CD4-positive, alpha-beta T cell treated with Interferon gamma for 1 hour (primary cell): ENCODE results near the gene PRR20G.
A peak's percentile ranks its signal among the peaks of the same experiment; 100 is the strongest.
"Not testable (repeated sequence)": the region's sequence is repeated elsewhere in the genome, so short reads cannot be mapped to it uniquely, and the experiment has no call there.

ENCODE experiments used
- DNase-seq: peaks from one replicate; pipeline ENCODE4 v3.0.0-alpha.2; 2020

Gene PRR20G

DNA sequence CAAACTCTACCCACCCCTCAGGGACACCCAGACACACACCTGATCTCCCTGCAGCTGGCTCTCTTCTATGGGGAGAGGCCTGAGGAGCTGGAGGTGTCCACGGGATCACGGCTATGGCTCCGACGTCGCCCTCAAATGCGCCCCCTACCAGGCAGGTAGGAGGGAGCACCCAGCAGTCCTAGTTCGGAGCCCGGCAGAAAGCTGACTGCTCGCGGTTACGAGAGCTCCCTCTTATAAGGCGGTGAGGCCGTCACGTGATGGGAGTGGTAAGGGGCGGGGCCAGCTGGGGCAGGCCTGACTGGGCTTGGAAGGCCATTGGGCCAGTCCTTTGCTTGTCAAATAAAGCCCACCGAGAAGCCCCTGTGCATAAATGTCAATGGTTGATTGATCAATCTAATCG lies at the start of gene PRR20G:
TSS of gene PRR20G (minus strand) at position 207 of the 400 bp plus-strand sequence. CDS start 681 bp downstream, outside the sequence.
- no peak for DNase-seq

DNA sequence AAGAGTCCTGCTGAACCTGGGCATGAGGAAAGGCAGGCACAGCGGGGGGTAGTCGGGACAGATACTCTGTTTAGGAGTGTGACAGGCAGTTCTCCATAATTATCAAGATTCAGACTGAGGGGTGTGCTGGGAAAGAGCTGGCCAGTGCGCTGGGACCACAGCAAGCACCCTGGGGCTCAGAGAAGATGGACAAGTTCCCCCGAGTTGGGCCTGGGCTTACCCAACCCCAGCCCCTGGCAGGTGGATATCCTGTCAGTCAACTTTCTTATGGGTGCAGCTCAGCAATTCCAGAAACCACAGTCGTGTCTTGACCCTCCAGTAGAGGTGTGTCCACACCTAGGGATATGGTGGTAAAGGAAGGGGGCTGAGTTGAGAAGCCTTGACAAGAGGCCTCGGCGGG lies 49.2 kb upstream of the PRR20G start:
- DNase-seq, result no peak

DNA sequence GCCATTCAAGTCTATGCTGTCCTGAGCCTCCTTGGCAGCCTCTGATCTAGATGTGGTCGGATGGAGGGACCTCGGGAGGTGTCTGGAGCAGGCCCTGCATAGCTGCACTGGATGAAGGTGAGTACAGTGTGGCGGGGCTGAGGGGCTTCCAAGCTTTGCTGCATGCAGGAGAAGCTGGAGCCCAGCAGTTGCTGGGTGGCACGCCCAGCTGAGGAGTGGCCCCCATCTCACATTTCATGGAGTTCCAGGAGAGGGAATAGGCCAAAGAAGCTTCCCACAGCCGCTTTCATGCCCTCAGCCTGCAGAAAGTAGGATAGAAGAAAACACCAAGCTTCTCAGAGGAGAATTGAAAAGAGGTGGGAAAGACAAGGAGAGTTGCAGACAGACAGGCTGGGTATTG lies 48.3 kb upstream of the PRR20G start:
- DNase-seq, result no peak

DNA sequence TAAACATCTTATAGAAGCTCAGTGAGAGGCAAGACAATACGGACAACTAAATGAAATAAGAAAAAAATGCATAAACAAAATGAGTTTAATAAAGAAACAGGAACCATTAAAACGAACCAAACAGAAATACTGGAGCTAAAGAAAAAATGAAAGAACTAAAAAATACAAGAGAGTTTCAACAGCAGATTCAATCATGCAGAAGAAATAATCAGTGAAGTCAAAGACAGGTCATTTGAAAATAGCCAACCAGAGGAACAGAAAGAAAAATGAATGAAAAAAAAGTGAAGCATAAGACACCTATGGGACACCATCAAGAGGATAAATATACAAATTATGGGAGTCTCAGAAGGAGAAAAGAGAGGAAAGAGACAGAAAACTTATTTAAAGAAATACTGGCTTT lies 42.5 kb upstream of the PRR20G start:
- no peak for DNase-seq

DNA sequence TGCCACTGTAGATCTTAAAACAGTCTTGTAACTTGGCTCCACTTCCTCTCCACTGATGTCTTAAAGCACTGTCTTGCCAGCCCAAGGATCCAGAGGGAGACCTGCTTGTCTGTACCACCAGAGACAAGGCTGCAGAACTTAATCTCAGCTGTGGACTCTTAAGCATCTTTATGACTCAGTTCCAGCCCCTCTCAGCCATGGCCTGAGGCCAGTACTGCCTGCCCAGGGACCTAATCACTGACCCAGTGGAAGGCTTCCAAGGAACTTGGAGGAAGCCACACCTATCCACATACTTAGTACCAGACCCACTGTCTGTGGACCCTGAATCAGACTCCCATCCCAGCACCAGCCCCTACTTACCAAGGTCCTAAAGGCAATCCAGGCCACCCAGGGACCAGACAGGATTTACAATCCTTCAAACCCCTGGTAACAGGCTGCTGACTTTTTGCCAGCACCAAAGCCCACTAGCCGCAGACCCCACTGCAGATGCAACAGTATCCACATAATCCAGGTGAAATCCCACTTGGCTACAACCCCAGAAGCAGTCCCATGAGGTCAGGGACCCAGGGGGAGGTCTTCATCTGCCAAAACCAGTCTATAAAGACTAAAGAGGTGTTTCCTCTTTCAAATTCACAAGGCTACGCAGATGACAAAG lies 41.9 kb upstream of the PRR20G start:
- DNase-seq, result no peak

DNA sequence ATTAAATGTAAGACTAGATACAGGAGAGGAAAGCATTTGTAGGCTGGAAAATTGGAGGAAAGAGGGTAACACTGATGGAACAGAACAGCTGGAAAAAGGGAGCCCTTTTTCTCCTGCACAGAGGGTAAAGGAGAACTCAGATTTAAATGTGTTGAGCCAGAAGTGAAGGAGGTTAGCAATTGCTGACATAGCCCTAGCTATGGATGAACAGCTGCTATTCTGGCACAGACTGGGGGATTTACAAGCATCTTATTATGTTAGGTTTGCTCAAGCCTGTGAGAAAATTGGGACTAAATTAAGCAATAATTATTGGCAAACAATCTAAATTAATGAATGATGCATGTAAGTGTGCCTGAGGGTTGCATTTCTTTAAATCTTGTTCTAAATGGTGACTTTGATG lies 40.6 kb upstream of the PRR20G start:
- no peak for DNase-seq

DNA sequence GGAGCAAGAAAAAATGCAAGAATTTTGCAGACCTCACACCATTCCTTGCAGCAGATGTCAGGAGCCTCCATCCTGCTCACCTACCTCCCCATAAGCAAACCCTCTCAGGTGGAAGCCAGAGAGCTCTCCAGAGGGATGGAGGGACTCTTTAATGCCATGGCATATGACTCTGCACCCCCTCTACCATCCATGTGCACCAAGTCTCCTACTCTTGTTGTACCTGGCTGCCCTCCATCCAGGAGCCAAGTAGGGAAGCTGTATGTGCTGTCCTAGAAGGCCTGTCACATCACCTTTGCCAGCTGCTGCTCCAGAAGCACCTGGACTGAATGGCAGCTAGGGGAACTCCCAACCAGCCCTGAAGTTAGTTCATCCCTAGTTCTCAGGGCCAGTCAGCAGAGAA lies 38.5 kb upstream of the PRR20G start:
- no peak for DNase-seq

DNA sequence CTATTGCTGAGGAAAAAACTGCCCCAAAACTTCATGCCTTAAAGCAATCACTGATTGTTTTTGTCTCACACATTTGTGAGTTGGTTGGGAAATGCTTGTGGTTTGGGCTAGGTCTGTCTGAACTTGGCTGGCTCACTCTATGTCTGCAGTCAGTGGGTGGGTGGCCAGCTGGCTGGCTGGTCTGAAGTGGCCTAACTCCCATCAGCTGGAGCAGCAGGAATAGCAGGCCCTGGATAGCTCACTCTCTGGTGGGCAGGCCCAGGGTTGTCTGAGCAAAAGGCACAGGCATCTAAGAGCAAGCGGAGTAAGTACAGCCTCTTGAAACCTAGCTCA lies 37.7 kb upstream of the PRR20G start:
- DNase-seq, result no peak

DNA sequence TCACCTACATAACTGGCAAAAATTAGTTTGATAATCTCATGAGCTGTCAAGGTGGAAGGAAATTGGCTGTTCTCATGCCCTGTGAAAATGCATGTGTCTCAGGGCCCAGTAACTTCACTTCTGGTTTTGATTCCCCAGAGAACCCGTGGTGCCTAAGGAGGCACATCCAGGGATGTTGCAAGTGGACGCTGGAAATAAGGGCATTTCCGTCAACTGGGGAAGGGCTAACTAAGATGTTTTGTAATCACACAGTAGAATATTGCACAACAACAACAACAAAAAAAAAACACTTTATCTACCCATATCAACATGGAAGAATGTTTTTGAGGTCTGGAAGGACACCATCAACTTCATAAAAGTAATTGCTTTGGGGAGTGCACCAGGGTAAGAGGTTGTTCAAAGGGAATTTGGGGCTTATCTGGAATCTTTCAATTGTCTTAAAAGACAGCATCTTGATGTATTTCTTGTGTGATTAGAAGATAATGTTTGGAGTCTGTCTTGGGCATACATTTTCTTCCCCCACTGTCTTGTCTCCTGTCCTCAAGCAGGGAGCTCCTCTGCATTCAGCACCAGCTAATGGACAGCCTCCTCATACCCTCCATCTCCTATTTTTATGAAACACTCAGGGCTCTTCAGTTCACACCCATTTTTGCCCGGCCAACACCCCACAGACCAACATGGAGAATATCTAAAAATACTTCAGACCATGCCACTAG lies 37.2 kb upstream of the PRR20G start:
- DNase-seq, result no peak

DNA sequence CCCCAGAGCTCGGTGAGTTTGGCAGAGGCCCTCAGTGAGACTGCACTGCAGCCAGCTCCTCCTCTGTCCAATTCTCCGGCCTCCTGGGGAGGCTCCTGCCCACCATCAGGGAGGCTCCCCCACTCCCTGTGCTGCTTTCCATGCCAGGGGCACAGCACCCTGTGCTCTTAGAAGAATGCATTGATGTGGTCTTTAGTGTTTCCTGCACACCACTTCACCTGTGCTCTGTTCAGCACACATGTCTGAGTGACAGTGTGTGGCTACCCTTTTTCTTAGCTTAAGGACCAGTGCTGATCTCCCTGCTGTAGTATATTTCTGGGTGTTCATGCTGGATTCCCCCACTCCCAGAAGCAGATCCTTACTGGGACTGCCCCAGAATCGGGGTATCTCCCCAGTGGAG lies 36.2 kb upstream of the PRR20G start:
- DNase-seq, result no peak

DNA sequence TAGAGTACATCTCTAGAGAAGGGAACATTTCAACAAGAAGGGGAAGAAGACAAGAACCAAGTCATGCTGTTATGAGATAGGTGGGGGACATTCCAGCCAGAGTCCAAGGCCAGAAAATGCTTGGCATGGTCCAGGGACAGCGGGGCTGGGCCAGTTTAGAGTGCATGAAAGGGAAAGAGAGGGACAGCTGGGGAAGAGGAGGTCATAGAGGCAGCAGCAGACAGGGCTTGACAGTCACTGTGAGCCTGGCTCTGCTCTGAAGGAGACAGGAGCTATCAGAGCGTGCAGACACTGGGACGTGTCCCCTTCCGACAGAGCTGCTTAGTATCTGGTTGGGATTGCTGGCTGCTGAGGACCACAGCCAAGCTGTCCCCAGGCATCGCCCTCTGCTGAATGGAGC lies 35.7 kb upstream of the PRR20G start:
- DNase-seq, result no peak

DNA sequence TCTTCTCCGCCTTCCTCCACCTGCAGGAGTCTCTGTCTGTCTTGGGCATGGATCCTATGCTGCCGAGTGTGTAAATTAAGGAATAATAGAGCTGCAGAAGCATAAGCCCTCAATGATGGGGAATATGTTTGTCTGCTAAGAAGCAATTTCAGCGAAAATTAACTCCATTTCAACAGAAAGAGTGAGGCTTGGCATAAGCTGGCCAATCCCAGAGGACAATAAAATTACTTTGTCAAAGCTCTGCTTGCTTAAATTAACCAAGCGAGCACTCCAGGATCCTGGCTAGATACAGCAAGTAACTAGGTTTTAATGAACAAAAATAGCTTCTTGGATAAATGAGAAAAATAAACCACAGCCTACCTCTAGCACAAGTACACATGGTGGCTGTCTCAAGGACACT lies 33.5 kb upstream of the PRR20G start:
- no peak for DNase-seq

DNA sequence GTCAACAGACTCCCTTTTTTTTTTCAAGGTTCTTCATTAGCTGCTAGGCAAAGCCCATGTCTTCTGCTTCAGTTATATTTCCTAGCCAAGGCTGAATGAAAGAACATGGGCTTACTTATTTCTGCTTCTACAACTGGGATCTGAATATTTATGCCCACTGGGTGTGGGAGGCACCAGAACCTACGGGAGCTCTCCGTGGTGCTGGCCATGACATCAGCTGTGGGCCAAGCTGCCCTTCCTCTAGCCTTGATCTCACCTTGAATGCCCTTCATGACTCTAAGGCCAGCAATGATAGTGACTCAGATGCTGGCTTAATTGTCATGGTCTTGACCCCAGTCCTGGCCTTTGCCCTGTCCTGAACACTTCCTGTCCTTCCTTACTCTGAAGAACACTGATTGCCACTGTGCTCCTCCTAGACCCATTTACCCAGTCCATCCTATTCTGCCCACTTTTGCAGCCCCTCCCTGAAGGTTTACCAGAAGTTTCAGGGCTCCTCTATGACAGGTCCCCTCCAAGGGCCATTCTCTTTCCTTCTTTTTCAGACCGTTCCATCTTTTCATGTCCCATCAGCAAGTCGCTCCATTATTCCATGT lies 32.8 kb upstream of the PRR20G start:
- DNase-seq, result no peak

DNA sequence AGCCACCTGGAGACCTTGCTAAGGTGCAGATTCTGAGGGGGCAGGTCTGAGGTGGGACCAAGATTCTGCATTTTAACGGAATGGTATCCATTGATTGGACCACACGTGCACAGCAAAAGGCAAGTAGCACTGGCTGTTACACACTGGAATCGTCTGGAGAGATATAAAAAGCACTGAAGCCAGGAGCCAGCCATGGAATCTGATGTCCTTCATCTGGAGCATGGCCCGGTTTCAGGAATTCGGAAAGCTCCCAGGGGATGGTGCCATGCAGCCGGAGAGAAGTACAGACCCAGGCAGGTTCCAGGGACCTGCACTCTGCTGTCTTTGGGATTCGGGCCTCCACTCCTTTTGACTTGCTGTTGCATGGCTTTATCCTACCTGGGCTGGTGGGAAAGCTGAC lies 28.8 kb upstream of the PRR20G start:
- no peak for DNase-seq

DNA sequence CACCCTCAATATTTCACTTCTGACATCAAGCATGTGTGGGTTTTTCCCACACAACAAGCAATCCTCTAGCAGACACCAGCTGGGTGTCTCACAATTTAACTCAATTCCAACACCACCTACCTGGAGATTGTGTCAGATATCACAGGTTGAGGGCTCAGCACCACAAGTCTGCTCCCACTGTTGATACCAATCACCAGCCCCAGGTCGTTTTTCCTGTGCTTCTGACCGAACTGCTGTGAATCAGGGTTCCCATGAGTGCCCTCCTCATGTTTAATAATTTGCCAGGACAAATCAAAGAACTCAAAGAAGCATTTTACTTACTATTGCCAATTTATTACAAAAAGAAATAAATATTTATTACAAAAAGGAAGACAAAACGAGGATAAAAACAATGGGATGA lies 25.0 kb upstream of the PRR20G start:
- DNase-seq, result no peak

DNA sequence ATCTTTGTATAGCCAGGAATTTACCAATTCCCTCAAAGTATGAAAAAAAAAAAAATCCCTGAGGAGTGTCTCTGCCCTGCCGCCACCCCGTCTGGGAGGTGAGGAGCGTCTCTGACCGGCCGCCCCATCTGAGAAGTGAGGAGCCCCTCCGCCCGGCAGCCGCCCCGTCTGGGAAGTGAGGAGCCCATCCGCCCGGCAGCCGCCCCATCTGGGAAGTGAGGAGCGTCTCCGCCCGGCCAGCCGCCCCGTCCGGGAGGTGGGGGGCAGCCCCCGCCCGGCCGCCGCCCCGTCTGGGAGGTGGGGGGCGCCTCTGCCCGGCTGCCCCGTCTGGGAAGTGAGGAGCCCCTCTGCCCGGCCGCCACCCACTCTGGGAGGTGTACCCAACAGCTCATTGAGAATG lies 21.0 kb upstream of the PRR20G start:
- not testable (repeated sequence) for DNase-seq

DNA sequence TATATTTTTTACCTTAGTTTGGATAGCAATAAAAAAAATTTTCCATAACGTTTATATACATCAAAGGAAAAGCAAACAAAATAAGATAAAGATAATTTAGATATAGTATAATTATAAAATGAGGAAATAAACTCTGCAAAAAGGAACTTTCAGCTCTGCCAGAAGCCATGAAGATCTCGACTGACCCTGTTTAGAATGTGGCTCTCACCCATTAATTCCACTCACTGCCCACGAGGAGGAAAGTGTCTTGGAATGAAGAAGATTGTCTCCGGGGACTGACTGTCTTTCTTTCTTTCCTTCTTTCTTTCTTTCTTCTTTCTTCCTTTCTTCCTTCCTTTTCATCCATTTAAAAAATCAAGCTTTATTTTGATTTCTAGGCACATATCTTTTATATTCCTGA lies 20.1 kb upstream of the PRR20G start:
- DNase-seq, result no peak

DNA sequence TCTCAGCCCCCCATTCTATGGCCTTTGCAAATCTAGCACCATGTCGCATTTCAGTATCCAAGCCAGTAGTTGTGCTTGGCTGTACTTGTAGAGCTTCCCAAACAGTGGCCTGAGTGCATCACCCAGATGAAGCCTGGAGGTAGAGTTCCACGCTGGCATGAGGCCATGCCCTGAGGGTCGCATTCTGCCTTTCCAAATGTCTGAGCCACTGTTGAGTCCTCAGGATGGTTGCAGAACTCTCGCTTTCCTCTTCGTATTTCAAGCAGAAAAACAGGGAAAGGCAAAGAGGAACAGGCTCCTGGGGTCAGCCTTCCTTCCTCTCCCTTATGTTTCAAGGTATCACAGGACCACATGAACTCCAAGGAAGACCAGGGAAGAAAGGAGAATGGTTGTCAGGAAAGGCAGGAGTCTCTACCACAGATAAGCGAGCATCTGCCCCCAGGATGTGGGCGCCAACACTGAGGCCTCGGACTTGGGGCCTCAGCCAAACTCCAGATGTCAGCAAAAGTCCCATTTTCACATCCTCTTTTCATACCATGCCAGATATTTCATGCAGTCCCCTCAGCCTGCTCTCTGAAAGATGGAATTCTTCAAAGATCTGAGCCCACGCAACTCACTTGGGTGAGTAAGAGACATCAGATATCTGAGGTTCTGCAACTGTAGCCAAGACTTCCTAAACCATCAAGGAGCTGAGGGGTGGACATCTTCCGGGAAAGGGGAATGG lies 19.4 kb upstream of the PRR20G start:
- no peak for DNase-seq

DNA sequence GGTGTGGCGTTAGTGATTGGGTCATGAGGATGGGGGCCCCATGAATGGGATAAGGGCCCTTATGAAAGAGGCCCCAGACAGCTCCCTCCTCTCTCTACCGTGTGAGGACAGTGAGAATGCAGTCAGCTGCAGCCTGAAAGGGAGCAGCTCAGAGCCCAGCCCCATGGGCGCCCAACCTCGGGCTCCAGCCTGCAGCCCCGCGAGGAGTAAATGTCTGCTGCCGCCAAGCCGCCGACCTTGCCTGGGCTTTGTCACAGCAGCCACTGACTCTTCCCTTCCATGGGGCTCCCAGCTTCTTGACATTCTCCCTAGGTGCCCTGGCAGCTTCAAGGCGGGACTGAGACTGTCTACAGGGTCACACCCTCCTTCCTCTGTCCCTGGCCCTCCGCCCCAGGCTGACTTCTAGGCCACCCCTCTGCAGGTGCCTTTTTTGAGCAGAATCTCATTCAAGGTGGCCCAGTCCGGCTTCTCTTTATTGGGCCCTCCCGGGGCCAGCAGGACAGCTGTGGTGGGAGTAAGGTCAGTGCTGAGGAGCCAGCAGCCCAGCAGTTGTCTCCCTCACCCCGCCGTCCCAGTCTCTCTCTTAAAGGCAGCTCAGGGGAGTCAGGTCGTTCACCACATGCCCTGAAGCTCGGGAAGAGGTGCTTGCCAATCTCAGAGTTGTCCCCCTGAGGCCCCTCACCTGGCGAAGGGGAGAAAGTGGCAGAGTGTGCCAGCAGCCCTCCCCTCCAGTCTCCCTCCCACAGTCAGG lies 18.7 kb upstream of the PRR20G start:
- no peak for DNase-seq

DNA sequence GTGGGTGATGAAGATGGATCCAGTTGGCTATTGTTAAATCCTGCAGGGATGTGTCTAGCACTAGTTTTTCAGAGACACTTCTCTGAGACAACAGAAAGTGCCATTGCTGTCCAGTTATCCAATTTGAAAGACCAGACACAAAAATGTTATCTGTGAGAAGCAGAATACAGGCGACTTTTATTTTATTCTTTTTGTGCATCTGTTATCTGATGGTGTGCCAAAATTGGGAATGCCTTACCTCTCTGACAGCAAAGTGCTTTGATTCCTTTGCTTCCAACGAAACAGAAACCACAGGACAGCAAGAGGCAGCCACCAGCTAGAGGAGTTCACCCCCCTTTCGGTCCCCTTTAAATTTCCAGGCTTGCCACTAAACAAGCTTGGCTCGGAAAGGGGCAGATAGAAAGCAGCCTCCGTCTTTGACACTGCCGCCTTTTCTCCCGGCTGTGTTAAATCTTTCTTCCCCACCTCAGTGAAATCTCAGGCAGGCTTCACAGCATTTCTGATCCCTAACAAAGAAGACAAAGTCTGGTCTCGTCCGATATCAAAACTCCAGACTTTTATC lies 17.7 kb upstream of the PRR20G start:
- no peak for DNase-seq

DNA sequence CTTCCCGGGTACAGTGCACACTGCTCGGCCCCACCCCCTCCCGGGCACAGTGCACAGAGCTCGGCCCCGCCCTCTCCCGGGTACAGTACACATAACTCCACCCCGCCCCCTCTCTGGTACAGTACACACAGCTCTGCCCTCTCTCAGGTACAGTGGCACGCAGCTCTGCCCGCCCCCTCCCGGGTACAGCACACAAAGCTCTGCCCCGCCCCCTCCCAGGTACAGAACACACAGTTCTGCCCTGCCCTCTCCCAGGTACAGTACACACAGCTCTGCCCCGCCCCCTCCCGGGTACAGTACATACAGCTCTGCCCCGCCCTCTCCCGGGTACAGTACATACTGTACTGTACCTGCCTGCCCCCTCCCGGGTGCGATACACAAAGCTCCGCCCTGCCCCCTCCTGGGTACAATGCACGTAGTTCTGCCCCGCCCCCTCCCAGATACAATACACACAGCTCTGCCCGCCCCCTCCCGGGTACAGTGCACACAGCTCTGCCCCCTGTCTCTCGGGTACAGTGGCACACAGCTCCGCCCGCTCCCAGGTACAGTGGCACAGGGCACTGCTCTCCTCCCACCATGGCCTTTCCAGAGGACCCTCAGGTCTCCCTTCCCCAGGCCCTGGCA lies 16.4 kb upstream of the PRR20G start:
- DNase-seq, result no peak

DNA sequence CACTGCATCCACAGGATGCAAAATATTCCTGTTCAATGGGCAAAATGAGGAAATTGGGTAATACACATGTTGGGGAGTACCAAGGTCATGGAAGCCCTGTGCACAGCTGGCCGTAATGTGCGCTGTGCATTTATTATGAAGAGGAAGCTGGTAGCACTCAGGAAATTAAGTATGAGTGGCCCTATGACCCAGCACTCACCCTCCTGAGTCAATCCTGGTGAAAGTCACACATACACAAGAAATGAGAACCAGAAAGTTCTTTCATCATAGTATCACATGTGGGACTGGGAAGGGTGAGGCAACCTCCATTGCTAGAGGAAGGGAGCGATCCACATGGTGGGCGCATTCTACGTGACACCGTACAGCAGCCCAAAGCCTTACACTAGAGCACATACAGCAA lies 11.4 kb upstream of the PRR20G start:
- DNase-seq, result peak; percentile 50
